ENCODE data around the gene MYH11. TPM values are rescaled to one million over a fixed set of nuclear protein-coding genes. Genes with fewer than 3 reads are reported as not detected.

Gene MYH11
- total RNA-seq, result 0.27 TPM

DNA sequence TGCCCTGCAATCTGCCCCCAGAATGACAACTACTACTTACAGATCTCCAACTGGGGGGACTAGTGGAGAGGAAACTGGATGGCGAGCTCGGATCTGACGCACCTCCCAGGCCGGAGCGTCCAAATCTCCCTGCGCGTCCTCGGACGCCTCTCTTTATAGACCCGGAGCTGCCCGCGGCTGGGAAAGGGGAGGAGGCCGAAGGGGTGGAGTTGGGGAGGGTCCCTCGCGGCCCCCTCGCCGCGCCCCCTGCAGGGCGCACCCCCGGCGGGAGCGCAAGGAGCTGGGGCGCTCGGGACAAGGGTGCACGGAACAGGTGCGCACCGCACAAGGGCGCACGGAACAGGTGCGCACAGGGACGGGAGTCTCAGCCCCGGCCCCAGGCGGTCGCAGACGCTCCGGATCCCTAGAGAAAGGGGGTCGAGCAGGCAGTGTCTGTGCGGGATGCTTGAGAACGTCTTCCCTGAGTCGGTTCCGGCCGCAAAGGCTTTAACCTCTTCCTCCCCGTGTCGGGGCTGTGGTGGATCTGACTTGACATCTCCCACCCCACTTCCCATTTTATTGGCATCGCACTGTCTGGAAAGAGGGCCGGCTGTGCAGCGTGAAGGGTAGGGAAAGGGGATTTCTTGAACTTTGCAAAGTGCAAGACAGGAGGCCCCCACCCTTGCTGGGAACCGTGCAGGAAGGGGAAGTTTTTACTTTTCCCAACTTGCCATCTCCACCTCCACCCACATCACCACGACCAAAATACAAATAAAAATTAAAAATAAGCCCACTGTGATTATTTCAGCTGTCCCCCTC is at the start of gene MYH11:
MYH11 (minus strand) TSS at position 128 of the 798 bp plus-strand sequence. CDS start 18,776 bp downstream, outside the sequence.
- DNase-seq (ENCODE audit: low read depth in 2 of 3, low spot score in 2 of 3), result peak in 1 of 3 donors; percentile 29

DNA sequence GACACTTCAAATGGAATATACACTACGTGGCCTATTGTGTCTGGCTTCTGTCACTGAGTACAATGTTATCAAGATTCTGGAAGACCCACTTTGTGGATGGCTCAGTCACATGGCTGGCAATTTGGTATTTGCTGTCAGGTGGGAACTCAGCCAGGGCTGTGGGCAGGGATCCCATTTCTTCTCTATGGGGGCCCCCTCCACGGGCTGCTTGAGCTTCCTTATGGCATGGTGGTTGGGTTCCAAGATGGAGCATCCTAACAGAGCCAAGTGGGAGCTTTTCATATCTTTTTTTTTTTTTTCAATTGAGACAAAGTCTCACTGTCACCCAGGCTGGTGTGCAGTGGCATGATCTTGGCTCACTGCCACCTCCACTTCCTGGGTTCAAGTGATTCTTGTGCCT is 49.6 kb upstream of the MYH11 start:
- no peak for DNase-seq (ENCODE audit: low read depth in 2 of 3, low spot score in 2 of 3)

DNA sequence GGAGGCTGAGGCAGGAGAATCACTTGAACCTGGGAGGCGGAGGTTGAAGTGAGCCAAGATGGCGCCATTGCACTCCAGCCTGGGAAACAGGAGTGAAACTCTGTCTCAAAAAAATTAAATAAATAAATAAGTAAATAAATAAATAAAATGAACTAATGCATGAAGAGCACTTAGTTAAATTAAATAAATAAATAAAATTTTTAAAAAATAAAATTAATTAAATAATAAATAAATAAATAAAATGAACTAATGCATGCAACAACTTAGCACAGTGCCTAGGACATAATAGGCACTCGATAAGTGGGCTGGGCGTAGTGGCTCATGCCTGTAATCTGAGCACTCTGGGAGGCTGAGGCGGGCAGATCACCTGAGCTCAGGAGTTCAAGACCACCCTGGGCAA is 47.1 kb upstream of the MYH11 start:
- DNase-seq (ENCODE audit: low read depth in 2 of 3, low spot score in 2 of 3), result no peak

DNA sequence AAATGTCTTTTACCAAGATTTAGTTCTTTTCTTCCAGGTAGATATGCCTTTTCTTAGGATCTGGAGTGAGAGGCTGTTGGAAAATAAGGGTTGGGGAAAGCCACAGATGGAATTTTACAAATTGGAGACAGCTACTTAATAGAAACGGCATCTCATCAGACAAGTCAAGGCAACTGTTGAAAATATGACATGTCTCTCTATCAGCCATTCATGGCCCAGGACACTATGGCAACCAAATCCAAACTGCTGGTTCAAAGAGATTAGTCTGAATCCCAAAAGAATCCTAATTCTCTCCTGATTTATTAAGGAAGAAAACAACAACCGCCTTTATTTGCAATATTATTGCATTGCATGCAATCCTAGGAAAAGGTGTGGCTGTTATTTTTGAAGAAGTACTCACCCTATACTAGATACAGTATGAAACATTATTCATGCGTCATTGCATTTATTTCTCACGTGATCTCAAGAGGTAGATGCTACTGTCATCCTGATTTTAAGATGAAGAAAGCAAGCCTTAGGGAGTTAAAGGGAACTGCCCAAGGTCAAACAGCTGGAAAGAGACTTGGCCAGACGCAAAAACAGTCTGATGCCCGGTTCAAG is 44.2 kb upstream of the MYH11 start:
- DNase-seq (ENCODE audit: low read depth in 2 of 3, low spot score in 2 of 3), result no peak

DNA sequence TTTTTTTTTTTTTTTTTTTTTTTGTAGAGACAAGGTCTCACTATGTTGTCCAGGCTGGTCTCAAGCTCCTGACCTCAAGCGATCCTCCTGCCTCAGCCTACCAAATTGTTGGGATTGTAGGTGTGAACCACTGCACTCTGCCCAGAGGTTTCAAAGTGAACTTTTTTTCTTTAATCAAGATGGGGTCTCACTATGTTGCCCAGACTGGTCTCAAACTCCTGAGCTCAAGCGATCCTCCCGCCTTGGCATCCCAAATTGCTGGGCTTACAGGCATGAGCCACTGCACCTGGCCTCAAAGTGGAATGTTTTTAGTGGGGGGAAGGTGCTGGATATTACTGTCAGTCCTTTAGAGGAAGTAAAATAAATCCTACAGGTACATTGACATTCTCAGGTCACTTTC is 43.5 kb upstream of the MYH11 start:
- DNase-seq (ENCODE audit: low read depth in 2 of 3, low spot score in 2 of 3), result no peak

DNA sequence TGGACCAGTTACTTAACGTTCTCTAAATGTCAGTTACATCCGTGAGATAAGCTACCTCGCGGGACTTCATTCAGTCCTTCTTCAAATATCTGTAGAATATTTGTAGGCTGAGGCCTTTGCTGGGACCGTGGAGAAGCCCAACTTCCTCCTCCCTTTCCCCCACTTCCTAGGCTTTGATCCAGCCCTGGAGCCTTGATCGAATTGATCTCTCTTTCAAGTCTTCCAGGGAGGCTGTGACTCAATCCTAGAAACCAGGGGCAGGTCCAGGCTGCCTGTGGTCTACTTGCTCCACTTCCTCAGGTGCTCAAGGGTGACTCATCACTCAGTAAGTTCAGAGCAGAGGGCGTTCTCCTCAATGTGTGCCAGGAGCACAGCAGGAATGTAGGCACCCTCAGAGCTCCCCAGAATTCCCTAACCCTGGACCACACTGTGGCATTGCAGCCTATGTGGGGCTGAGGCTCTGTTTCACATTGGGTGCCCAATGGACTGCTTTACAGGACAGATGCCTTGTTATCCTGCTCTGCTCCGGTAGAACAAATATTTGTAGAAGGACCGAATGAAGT is 42.8 kb upstream of the MYH11 start:
- DNase-seq (ENCODE audit: low read depth in 2 of 3, low spot score in 2 of 3), result peak in 2 of 3 donors; percentile 15 to 18

DNA sequence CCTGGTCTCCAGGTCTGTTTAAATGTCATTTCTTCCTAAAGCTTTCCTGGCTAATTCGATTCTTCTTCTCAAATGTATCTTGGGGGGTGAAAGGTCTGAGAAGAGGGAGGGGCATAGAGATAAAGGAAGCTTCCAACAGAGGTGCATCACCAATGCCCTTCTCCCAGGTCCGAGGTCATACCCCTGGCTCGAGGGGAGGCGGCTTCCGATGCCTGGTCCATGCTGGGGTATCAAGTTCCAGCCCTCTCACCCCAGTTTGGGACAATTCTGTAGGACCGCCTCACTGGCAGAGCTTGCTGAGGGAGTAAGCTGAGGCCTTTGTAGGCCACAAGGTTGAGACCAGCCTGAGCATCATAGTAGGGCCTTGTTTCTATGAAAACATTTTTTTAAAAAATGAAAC is 41.8 kb upstream of the MYH11 start:
- DNase-seq (ENCODE audit: low read depth in 2 of 3, low spot score in 2 of 3), result no peak

DNA sequence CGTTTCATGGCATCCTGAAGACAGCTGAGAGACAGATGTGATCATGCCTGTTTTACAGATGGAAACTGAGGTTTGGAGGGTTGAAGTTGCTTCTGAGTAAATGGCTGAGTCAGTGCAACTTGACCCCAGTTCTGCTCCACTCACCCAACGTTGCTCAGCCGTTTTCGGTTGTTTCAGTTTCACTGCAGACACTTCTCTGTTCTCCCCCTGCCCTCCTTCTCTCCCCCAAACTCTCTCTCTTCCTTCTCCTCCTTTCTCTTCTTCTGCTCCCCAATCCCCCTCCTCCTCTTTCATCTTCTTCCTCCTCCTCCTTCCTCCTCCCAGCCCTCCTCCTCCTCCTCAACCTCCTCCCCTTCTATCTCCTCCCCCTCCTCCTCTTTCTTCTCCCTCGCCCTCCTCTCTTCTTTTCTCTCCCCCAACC is 41.0 kb upstream of the MYH11 start:
- DNase-seq (ENCODE audit: low read depth in 2 of 3, low spot score in 2 of 3), result no peak

DNA sequence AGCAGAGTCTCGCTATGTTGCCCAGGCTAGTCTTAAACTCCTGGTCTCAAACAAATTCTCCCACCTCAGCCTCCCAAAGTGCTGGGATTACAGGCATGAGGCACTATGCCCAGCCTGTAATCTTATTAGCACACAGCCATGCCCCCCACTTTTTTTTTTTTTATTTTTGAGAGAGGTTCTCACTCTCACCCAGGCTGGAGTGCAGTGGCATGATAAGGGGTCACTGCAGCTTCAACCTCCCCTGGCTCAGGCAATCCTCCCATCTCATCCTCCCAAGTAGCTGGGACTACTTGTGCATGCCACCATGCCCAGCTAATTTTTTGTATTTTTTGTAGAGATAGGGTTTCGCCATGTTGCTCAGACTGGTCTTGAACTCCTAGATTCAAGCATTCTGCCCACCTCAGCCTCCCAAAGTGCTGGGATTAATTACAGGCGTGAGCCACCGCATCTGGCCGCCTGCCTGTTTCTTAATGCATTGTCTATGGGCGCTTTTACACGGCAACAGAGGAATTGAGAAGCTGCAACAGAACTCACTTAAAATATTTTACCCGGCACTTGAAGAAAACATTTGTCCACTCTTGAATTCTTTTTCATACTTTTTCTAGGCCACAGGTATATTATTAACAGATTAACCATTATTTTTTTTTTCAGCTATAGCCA is 40.4 kb upstream of the MYH11 start:
- no peak for DNase-seq (ENCODE audit: low read depth in 2 of 3, low spot score in 2 of 3)

DNA sequence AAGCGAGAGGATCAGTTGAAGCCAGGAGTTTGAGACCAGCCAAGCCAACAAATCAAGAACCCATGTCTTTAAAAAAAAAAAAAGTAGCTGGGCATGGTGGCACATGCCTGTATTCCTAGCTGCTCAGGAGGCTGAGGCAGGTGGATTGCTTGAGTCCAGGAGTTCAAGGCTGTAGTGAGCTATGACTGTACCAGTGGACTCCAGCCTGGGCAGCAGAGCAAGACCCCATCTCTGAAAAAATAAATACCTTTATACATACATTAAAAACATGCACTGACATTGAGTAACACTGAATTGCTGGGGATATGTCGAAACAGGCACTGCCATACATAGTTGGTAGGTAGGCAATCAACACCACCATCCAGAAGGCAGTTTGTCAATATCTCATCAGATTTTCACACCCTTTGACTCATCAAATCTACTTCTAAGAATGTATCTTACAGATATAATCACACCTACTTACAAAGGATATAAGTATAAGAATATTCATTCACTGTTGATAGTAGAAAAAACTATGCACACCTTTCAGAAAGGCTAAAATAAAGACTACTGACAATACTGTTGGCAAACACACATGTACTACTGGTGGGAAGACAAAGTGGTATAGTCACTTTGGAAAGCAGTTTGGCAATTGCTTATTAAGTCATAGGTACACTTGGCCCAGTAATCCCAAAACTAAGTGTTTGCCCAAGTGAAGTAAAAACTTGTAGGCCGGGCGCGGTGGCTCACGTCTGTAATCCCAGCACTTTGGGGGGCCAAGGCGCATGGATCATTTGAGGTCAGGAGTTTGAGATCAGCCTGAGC is 37.9 kb upstream of the MYH11 start:
- no peak for DNase-seq (ENCODE audit: low read depth in 2 of 3, low spot score in 2 of 3)

DNA sequence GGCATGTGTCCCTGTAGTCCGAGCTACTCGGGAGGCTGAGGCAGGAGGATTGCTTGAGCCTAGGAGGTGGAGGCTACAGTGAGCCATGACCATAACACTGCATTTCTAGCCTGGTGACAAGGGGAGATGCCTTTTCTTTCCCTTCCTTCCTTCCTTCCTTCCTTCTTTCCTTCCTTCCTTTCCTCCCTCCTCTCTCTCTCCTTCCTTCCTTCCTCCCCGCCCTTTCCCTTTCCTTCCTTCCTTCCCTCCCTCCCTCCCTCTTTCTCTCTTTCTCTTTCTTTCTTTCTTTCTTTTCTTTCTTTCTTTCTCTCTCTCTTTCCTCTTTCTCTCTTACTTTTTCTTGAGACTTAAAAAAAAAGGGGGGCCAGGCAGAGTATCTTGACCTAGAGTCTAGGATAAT is 34.7 kb upstream of the MYH11 start:
- no peak for DNase-seq (ENCODE audit: low read depth in 2 of 3, low spot score in 2 of 3)

DNA sequence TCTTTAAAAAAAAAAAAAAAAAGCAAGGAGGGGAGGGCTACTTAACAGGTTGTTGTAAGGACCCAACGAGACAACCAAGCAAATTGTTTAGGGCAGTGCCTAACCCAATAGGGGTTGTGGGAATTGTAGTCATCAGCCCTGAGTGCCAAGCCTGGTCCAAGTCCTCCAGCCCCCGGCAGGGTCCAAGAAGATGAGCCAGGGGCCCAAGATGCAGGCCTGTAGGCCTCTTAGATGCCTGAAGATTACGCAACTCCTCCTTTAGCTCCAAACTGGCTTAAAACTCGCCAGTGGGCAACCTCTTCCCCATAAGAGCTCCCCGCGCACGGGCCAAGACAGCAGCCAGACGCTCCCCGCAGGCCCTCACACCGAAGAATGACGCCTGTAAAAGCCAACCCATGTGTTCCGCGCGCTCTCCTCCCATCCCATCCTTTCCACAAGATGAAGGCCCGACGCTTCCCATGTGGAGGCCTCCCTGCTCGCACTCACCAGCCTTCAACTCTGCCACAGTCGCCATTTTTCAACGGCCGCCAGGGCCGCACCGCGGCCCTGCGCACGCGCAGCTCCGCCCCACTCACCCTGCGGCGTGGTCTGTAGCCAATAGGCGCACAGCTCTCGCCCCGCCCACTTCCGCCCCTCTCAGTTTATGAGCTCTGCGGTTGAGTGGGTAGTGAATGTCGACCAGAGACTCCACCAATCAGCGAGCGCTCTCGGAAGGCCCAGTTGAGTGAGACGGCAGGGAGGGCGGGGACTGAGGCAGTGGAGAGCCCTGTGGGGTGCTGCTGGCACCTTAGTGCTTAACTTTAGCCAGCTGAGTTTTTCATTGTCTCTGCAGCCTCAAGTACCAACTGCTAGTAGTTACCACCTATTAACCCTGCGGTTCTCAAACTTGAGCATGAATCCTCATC is 31.5 kb upstream of the MYH11 start, which contains the start of gene CEP20:
CEP20 (minus strand) TSS at position 532 of the 905 bp plus-strand sequence; CDS start at position 514, 18 bp downstream.
- peak; percentile 98 to 100 (median 99) for DNase-seq (ENCODE audit: low read depth in 2 of 3, low spot score in 2 of 3)

DNA sequence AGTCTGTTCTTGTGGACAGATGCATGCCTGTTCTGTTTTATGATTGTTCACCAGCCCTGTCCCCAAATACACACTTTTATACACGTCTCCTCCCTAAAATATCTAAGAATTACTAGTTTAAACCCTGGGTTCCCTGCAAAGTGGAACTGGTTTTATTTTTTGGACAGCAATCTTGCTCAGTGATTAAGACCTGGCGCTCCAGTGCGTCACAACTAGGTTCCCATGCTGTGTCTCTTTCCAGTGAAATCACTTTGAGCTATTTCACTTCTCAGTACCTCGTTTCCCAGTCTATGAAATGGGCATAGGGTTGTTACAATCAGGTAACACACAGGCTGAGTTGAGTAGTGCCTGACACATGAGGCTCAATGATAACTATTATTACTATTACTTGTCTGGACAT is 30.5 kb upstream of the MYH11 start:
- no peak for DNase-seq (ENCODE audit: low read depth in 2 of 3, low spot score in 2 of 3)

DNA sequence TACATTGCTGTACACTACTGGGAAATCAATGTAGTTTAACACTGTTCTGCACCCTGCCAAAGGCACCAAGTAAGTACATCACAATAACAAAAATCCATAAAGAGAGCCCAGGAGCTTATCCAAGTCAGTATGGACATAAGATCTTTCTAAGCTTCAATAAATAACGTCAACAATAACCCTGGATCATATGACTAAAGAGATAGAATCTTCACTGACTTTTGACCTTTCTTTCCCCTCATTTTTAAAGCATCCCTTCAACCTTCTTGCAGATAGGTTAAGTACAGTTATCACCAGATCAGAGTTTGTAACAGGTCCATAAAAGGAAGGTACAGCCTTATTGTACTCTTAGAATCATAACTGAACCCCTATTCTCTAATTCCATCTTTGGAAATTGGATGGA is 29.2 kb upstream of the MYH11 start:
- no peak for DNase-seq (ENCODE audit: low read depth in 2 of 3, low spot score in 2 of 3)

DNA sequence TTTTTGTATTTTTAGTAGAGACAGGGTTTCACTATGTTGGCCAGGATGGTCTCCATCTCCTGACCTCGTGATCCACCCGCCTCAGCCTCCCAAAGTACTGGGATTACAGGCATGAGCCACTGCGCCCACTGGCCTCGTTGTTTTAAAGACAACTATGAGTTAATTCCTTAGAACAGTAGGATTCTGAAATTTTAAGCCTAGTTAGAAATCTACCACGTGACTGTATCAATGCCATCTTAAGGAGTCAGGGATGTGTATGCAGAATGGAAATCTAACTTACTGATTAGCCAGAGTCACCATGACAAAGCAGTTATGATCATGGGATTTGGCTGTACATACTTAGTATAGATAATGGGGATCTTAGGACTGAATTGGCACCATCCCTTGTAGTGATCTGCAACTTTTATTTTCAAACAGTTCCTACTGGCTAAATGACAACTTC is 28.8 kb upstream of the MYH11 start:
- DNase-seq (ENCODE audit: low read depth in 2 of 3, low spot score in 2 of 3), result peak in 1 of 3 donors; percentile 11

DNA sequence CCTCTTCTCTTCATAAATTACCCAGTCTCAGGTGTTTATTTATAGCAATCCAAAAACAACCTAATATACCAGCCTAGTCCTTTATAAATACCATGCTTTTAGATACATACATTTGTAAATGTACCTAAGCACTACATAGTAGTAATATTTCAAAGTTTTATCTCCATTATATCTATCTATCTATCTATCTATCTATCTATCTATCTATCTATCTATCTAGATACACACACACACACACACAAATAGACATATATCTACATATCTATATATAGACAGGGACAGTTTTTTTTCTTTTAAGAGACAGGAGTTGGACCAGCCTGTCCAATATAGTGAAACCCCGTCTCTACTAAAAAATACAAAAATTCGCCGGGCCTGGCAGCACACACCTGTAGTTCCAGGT is 25.7 kb upstream of the MYH11 start:
- DNase-seq (ENCODE audit: low read depth in 2 of 3, low spot score in 2 of 3), result no peak

DNA sequence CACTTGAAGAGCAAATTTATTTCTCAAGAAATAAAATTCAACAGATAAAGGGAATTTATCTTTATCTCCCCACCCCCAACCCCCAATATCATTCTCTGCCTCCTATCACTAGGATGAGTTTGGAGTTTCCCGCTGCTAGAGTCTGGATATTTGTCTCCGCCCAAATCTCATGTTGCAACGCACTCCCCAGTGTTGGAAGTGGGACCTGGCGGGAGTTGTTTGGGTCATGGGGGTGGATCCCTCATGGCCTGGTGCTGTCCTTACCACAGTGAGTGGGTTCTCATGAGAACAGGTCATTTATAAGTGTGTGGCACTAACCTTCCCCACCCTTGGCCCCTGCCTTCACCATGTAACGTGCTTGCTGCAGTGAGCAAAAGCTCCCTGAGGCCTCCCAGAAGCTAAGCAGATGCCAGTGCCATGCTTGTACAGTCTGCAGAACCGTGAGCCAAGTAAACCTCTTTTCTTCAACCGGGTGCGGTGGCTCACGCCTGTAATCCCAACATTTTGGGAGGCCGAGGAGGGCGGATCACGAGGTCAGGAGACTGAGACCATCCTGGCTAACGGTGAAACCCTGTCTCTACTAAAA is 25.1 kb upstream of the MYH11 start:
- DNase-seq (ENCODE audit: low read depth in 2 of 3, low spot score in 2 of 3), result no peak

DNA sequence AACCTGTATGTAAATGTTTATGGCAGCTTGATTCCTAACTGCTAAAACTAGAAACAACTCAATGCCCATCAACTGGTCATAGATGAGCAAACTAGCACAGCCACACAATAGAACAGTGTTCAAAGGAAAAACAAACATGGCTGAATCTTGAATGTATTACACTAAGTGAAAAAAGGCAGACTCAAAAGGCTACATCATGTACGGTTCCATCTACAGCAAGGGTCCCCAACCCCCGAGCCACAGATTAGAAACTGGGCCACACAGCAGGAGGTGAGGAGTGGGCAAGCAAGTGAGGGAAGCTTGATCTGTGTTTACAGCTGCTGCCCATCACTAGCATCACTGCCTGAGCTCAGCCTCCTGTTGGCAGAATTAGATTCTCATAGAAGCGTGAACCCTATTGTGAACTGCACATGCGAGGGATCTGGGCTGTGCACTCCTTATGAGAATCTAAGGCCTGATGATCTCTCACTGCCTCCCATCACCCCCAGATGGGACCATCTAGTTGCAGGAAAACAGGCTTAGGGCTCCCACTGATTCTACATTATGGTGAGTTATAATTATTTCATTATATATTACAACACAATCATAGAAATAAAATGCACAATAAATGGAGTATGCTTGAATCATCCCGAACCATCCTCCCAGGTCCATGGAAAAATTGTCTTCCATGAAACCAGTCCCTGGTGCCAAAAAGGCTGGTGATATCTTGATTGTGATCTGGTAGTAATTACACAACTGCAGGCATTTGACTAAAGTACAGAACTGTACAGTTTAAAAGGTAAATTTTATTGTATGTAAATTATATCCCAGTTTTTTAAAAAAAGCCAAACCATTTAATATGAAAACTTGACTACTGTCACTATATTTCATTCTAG is 23.8 kb upstream of the MYH11 start:
- no peak for DNase-seq (ENCODE audit: low read depth in 2 of 3, low spot score in 2 of 3)

Data from hematopoietic multipotent progenitor cell (in vitro differentiated cells).